Measurements from ENCODE around the gene DLG2. TPM values are rescaled to one million over a fixed set of nuclear protein-coding genes. Genes with fewer than 3 reads are reported as not detected.

Gene DLG2
- total RNA-seq, 1 donor from 2014 or later: 2.4 TPM

GRCh38 chr11:83630211-83630610 lies 1996.9 kb downstream of the DLG2 start:
- H3K4me1 Mint-ChIP-seq (ENCODE audit: low read depth): no peaks in the 10 kb centered on the region
- no peak overlapping the region for H3K4me3 Mint-ChIP-seq (ENCODE audit: low read depth)
- no peak overlapping the region for H3K27ac Mint-ChIP-seq
- no peaks in the 10 kb centered on the region for H3K36me3 Mint-ChIP-seq (ENCODE audit: insufficient read depth)
- TF ChIP-seq CTCF (IDR thresholded peaks at IDR 0.05; ENCODE audit: unreplicated experiment): no peak
- no peaks in the 10 kb centered on the region for H3K9me3 Mint-ChIP-seq (ENCODE audit: low read depth)
- H3K27me3 Mint-ChIP-seq: no peaks in the 10 kb centered on the region
- DNase-seq (ENCODE audit: low spot score, unreplicated experiment): no peak

GRCh38 chr11:83629775-83630174 lies 1997.4 kb downstream of the DLG2 start:
- H3K27ac Mint-ChIP-seq: no peak overlapping the region
- no peaks in the 10 kb centered on the region for H3K36me3 Mint-ChIP-seq (ENCODE audit: insufficient read depth)
- no peak for DNase-seq (ENCODE audit: low spot score, unreplicated experiment)
- H3K9me3 Mint-ChIP-seq (ENCODE audit: low read depth): no peaks in the 10 kb centered on the region
- no peak overlapping the region for H3K4me3 Mint-ChIP-seq (ENCODE audit: low read depth)
- no peak for TF ChIP-seq CTCF (IDR thresholded peaks at IDR 0.05; ENCODE audit: unreplicated experiment)
- no peaks in the 10 kb centered on the region for H3K27me3 Mint-ChIP-seq
- H3K4me1 Mint-ChIP-seq (ENCODE audit: low read depth): no peaks in the 10 kb centered on the region

- Mint-ChIP-seq H3K4me1 (ENCODE audit: low read depth) (no peaks in the 10 kb centered on the region), H3K27me3 (peaks cover 1% of the 10 kb centered on the region), H3K9me3 (ENCODE audit: low read depth) (no peaks in the 10 kb centered on the region), H3K36me3 (ENCODE audit: insufficient read depth) (no peaks in the 10 kb centered on the region), H3K27ac (no peak overlapping the region), H3K4me3 (ENCODE audit: low read depth) (no peak overlapping the region)
- DNase-seq (ENCODE audit: low spot score, unreplicated experiment): no peak
- TF ChIP-seq CTCF (IDR thresholded peaks at IDR 0.05; ENCODE audit: unreplicated experiment): no peak
These were observed 1998.4 kb downstream of the DLG2 start for GRCh38 chr11:83628622-83629355.

GRCh38 chr11:83625336-83625735 lies 2001.8 kb downstream of the DLG2 start:
- no peak for TF ChIP-seq CTCF (IDR thresholded peaks at IDR 0.05; ENCODE audit: unreplicated experiment)
- no peaks in the 10 kb centered on the region for H3K36me3 Mint-ChIP-seq (ENCODE audit: insufficient read depth)
- H3K4me3 Mint-ChIP-seq (ENCODE audit: low read depth): no peak overlapping the region
- no peaks in the 10 kb centered on the region for H3K4me1 Mint-ChIP-seq (ENCODE audit: low read depth)
- no peak overlapping the region for H3K27ac Mint-ChIP-seq
- H3K27me3 Mint-ChIP-seq: peaks cover 3% of the 10 kb centered on the region
- no peaks in the 10 kb centered on the region for H3K9me3 Mint-ChIP-seq (ENCODE audit: low read depth)
- DNase-seq (ENCODE audit: low spot score, unreplicated experiment): no peak

- no peak for DNase-seq (ENCODE audit: low spot score, unreplicated experiment)
- Mint-ChIP-seq H3K27me3 (no peaks in the 10 kb centered on the region), H3K4me1 (ENCODE audit: low read depth) (peaks cover 3% of the 10 kb centered on the region), H3K36me3 (ENCODE audit: insufficient read depth) (no peaks in the 10 kb centered on the region), H3K9me3 (ENCODE audit: low read depth) (no peaks in the 10 kb centered on the region), H3K27ac (no peak overlapping the region), H3K4me3 (ENCODE audit: low read depth) (no peak overlapping the region)
- no peak for TF ChIP-seq CTCF (IDR thresholded peaks at IDR 0.05; ENCODE audit: unreplicated experiment)
These were observed 2009.5 kb downstream of the DLG2 start for GRCh38 chr11:83617671-83618070.
